NCI-H2081 treated with DMSO at 0.1 percent for 48 hours (cell line): ENCODE results near the gene LCE1B.

ENCODE experiments used
- DNase-seq: peaks from one replicate; lab custom pipeline; 2025; lab: John Stamatoyannopoulos, UW

LCE1B gene, protein sequence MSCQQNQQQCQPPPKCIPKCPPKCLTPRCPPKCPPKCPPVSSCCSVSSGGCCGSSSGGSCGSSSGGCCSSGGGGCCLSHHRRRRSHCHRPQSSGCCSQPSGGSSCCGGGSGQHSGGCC

DNA sequence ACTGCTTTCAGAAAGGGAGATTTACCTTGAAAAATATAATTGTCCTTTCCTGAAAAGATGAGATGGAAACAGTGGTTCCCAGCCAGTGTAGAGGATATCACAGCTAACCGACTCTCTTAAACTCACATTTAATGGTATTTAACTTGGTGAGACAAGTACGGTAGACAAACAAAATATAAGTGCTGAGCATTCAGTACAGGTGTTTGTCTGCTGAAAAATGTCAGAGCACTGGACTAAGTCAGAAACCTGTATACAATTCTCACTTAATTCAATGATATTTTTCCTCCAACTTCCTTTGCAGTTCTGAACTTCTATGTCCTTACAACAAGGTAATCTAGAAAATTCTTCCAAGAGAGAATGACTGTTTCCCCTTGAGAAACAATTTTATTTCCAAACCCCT, at the start of gene LCE1B:
Gene LCE1B (plus strand): TSS at position 301 of the 400 bp plus-strand sequence. CDS start 476 bp downstream, outside the sequence.
- no peak for DNase-seq

DNA sequence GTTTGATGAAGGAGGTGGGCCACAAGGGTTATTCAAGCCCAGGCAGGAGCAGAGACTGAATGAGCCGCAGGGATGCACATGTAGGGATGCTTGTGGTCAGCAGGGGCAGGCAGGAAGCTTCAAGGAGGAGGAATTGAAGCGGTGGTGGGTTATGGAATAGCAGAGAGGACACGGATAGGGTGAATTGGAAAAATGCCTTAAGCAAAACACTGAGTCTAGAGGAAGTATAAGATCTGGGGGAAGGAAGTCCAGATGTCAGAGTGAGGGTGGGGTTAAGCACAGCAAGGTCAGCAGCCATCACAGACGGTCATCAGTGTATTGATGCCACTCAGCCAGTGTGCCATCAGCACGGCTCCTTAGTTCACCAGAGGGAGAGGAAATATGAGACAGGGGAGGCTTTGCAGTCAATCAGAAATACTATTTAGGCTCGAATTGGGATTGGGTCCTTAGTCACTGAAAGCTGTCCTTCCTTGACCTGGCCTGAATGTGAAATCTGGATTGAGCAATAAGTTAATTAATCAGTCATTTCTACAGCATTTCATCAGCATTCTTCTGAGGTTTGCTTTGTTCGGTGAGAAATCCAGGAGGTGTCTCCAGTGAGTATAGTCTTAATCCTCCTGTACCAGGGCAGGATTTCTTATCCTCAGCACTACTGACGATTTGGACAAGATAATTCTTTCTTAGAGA, 42.8 kb upstream of the LCE1B start:
- DNase-seq, result no peak

DNA sequence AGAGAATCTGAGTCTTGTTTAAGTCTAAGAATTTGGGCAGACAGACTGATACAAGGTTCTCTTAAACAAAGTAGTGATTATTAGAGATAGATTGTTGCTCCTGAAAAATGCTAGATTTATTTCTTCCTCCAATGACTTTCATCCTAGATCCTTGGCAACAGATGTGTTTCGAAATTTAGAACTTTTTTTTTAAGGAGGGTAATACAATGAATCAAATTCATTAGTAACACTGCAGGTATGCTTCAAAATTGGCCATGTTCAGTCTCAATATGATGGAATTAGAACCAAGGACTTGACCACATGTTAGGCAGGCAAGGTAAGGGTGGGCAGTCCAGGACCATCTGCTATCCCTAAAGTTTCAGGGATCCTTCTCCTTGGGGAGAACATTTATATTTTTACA, 41.4 kb upstream of the LCE1B start:
- no peak for DNase-seq

DNA sequence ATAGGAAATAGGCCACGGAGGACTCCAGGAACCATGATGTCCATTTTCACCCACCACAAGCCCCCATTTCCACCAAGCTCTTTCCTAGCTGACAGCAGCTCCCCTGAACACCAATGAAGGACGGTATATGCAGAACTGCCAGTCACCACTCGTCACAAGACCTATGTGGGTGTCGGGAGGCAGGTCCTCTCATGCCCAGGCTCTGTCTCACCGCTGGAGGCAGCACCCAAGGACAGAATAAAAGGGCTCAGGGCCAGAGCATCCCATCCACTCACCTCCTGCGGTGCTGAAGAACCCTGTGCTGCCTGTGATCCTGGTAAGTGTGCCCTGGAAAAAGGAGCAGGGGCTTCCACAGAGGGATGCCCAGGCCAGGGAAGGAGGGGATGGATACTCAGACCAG, 36.9 kb upstream of the LCE1B start, which contains the start of gene LCE1F:
Gene LCE1F (plus strand): TSS at position 266 of the 400 bp plus-strand sequence. CDS start 1,232 bp downstream, outside the sequence.
- no peak for DNase-seq

DNA sequence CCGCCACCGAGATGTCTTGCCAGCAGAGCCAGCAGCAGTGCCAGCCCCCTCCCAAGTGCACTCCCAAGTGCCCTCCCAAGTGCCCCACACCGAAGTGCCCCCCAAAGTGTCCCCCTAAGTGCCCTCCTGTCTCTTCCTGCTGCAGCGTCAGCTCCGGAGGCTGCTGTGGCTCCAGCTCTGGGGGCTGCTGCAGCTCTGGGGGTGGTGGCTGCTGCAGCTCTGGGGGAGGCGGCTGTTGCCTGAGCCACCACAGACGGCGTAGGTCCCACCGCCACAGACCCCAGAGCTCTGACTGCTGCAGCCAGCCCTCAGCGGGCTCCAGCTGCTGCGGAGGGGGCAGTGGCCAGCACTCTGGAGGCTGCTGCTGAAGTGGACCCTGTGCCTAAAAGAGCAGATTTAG, 35.4 kb upstream of the LCE1B start:
- DNase-seq, result no peak

DNA sequence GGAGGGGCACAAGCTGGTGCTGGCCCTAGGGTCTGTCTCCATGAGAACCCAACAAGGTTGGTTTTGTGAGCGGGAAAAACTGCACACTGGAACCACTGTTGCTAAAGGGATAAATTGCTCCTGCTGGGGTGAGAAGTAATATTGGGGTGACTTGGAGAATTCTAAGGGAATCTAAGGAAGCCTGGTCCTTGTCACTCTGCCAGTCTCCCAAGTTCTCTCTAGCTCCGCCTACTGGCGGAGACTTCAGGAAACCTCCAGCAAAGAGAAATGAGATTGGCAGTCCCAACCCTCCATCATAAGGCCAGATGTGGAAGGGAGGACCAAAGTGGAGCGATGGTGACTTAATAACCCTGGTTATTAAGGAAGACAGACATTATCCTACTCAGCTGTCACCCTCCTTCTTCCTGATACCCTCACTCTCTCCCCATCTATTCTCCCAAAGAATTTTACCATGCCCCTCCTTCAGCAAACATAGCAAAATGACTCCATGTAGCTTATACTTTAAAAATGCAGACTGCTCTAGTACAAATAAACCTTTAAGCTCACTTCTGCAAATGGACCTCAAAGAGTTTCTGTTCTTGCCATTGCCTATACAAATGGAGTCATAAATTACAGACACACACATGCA, 34.1 kb upstream of the LCE1B start:
- DNase-seq, result no peak

DNA sequence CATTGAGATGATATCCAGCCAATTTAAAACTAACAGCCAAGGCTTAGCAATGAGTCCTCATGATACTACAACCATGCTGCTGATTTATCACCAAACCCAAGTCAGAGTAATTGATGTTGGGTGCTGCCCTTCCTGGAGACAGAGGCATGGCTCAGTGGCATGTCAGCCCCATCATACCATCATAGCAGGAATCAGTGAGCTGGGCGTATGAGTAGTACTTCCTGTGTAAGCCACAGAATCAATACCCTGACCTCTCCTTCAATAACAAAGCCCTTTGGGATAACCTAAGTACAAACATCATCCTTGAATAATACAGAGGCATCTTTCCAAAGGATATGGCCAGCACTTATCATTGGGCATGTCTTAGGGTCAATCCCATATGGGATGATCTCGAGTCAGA, 28.7 kb upstream of the LCE1B start:
- no peak for DNase-seq

DNA sequence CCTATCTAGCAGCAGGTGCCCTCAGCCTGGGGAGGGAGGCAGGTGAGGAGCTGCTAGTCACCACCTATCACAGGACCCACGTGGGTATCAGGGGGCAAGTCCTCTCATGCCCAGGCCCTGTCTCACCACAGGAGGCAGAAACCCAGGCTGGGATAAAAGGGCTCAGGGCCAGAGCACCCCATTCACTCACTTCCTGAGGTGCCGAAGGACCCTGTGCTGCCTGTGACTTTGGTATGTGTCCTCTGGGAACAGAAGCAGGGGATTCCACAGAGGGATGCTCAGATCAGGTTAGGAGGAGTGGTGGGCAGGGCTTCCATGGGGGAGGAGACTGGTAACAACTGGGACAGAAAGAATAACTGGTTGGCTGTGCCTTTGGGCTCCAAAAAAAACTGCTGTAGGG, 25.7 kb upstream of the LCE1B start, which contains the start of gene LCE1E:
Gene LCE1E (plus strand): TSS at position 181 of the 400 bp plus-strand sequence. CDS start 1,043 bp downstream, outside the sequence.
- DNase-seq, result no peak

DNA sequence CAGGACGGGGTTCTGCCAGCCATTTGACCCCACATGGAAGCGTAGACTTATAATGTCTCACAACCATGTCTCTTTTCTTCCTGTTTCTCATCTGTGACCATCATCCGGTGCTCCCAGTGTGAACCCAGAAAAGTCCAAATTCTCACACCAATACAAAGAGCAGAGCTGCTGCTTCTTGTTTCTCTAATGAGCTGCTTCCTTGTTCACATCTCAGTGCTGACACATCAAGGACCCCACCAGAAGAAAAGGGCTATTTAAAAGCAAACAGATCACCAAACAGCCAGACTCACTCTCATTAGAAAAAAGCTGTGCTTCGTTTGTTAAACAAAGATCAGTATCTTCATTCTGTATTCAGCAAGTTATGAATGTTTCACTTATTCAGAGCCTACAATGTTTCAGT, 16.1 kb upstream of the LCE1B start:
- no peak for DNase-seq

DNA sequence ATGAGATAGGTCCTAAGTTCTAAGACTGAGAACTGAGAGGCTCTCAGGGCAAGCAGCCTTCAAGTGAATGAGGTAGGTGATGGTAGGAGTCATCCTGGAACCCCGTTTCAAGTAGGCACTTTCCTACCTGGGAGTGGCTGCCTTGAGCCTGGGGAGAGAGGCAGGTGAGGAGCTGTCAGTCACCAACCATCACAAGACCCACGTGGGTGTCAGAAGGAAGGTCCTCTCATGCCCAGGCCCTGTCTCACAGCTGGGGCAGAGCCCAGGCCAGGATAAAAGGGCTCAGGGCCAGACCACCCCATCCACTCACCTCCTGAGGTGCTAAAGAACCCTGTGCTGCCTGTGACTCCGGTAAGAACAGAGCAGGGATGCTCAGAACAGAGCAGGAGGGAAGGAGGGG, 15.3 kb upstream of the LCE1B start, which contains the start of gene LCE1D:
Gene LCE1D (plus strand): TSS at position 301 of the 400 bp plus-strand sequence. CDS start 1,074 bp downstream, outside the sequence.
- no peak for DNase-seq

DNA sequence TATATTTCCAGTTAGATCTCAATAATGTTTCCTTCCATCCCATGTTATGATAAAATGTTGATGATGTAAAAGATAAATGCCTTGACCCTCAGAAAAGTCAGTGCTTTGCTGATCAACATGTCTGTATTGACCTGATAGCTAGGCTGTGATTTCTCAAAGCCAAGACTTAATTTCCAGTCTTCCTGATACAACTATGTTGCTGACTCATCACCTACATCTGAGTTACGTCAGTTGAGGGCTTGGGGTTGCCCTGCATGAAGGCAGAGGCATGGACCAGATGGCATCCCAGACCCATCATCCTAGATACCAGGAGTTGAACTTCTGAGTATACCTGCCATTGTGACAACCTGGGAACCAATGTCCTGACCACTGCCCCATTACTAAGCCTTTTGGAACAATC, 10.4 kb upstream of the LCE1B start:
- DNase-seq, result no peak

DNA sequence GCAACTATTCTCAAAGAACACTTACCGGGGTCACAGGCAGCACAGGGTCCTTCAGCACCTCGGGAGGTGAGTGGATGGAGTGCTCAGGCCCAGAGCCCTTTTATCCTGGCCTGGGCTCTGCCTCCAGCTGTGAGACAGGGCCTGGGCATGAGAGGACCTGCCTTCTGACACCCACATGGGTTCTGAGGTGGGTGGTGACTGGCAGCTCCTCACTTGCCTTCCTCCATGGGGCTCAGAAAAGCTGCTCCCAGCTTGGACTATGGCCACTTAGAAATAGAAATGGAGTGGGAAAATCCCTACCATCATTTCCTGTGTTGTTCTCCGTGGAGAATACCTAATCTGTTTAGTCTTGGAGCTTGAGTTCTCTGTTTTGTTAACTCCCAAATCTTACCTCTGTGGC, 5.2 kb upstream of the LCE1B start, which contains the start of gene LCE1C:
Gene LCE1C (minus strand): TSS at position 76 of the 400 bp plus-strand sequence. CDS start 1,173 bp downstream, outside the sequence.
- no peak for DNase-seq

DNA sequence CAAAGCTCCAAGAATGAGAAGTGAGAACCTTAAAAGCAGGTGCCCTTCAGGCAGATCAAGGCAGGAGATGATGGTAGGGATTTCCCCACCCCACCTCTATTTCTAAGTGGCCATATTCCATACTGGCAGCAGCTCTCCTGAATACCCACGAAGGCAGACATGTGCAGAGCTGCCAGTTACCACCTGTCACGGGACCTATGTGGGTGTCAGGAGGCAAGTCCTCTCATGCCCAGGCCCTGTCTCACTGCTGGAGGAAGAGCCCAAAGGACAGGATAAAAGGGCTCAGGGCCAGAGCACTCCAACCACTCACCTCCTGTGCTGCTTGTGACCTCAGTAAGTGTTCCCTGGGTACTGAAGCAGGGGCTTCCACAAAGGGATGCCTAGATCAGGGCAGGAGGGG, 721 bp upstream of the LCE1B start:
- DNase-seq, result no peak

DNA sequence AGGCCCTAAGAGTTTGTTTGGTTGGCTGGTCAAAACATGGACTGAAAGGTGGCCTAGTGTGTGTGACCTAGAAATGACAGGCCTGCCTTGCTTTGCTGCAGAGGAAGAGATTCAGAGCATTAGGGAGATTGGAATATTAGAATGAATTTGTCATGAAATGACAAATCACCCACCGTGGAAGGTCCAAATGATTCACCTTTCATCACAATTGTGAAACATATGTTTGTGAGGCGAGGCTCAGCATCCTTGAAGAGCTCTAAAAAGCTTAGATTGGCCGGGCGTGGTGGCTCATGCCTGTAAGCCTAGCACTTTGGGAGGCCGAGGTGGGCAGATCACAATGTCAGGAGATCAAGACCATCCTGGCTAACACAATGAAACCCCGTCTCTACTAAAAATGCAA, 5.5 kb downstream of the LCE1B start:
- no peak for DNase-seq

DNA sequence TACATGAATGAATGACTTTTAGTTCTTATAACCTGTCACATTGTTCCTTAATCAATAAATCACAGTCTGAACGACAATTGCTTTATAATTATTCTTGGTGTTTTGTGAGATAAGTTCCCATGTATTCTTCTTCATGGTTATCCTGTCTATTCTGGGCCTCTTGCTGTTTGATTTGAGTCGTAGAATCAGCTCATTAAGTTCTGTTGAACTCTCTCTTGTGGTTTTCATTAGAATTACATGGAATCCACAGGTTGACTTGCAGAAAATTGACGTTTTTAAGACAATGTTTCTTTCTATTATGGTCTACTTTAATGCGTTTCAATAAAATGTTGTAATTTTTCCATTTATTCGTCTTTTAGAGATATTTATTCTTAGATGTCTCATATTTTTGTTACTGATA, 11.5 kb downstream of the LCE1B start:
- no peak for DNase-seq

DNA sequence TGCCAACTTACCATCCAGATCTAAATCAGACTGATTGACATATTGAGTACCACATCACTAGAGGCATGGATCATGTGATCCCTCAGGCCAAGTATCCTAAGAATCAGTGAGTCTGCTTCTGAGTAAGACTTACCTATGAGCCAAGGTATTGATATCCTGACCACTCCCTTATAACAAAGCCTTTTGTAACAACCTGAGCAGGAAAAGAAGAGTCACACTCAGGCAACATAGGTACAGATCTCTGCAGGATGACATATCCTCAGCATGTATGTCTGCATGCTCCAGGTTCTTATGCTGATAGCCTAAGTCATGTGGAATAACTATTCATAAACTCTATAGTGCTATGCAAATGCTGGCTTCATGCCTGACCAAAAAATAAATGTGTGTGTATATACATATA, 13.2 kb downstream of the LCE1B start:
- no peak for DNase-seq

DNA sequence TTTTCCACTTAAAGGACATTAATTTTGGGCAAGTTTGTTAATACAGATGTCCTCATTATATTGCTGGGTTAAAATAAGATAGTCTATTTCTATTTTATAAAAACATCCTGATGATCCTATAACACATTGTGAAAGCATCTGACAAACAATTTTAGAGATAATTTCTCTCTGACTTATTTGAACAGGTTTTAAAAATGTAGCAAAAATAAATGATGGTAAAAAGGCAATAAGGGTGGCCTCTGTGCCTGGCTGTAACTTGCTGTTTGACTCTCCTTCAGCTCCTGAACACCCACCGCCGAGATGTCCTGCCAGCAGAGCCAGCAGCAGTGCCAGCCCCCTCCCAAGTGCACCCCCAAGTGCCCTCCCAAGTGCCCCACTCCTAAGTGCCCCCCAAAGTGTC, 15.4 kb downstream of the LCE1B start, which contains the start of gene LCE1A:
Gene LCE1A (plus strand): TSS at position 301 of the 400 bp plus-strand sequence. CDS start 0 bp downstream, at position 301.
- DNase-seq, result no peak

DNA sequence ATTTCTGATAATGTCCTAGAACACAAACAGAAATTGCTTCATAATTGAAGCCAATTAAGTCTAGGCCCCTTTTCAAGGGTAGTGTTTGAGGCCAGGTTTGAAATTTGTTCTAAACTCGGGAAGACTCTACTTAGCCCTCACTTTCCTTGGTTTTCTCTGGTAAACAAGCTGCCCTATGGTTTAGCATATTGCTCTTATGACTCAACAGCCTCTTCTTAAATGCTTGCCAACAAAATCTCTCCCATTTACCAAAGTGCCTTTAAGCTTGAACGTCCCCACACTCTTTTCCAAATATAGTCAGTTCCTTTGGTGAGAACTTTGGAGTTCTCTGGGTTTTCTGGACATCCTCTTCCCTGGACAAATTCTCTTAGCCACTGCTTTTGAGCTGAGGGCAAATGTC, 25.1 kb downstream of the LCE1B start:
- DNase-seq, result no peak

DNA sequence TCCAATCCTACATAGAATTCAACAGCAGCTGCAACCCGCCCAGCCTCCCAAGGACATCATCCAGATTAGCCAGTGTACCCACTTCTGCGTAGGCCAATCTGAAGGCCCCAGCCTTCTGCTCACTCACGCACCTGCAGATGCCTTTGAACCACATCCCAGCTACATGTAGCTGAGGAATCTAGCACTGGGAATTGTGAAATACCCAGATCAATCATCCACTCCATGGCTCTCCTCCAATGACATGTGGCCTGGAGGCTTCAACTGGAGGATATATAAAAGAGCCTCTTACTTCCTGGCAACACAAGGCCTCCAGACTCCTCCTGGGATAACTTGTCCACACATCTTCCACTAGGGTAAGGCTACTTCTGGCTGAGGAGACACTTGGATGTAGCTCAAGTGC, 30.8 kb downstream of the LCE1B start, which contains the start of gene LCE6A:
Gene LCE6A (plus strand): TSS at position 301 of the 400 bp plus-strand sequence. CDS start 665 bp downstream, outside the sequence.
- DNase-seq, result no peak

DNA sequence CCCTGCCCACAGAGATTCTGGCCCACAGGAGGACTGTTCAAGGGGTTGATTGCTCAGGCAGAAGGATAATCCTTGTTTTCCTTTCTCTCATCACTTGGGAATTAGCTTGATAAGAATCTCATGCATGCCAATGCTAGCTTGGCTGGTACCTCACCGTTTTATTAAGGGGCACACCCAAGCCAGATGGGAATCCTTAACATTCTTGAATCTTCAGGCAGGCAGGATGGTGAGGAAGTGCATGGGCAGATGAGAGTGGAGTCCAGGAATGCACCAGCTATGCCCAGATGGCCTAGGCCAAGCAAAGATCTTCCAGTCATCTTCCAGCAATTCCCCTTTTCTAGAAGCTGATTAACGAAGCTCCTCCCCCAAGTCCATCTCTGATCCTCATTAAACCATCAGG, 43.9 kb downstream of the LCE1B start:
- no peak for DNase-seq

DNA sequence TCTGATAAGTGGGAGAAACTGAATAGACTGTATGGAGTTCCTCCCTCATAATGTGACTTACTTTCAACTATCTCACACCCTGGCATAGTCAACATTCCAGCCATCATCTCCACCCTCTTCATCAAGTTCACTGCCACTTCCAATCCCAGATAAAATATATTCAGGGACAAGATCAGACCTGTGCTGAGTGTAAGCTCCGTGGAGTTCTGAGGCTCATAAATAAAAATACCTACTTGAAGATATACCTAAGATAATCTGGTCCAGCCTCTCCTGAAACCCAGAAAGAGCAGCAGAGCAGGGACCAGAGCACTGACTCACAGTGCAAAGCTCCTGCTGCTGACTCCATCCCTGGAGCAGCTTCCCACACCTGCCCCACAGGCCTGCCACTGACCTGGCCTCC, 46.3 kb downstream of the LCE1B start:
- DNase-seq, result no peak

DNA sequence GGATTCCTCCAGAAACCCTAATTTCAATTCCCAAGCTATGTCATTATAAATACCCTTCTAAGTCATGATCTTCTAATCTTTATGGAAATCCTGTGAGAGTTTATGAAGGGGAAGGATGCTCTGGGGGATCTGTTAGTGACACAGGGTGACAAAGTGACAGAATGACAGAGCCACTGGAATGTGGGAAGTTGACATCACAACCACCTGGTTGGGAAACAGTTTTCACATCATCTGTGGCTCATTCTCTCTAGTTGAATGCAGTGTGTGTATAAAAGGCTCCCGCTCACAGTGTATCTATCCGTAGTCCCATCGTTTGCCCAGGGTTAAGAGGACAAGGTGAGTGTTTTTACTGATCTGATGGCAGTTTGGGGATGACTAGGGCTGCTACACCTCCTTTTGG, 47.9 kb downstream of the LCE1B start, which contains the start of gene LCE7A:
Gene LCE7A (plus strand): TSS at position 301 of the 400 bp plus-strand sequence. CDS start 702 bp downstream, outside the sequence.
- no peak for DNase-seq

DNA sequence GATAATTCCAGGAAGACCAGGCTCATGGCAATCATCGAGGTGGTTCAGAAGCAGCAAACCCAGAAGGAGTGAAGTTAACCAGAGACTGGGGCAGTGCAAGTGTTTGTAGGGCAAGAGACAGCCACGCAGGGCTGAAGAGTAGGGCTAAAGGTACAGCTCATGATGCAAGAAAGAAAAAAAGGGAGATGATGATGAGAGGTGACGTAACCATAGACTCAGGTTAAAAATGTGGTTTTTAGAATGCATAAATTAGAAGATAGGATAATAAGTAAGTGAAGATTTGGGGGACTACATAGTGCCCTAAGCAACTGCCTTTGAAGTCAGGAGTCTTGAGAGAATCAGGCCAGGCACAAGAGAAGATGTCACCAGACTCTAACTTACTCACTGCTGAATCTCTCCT, 48.4 kb downstream of the LCE1B start:
- DNase-seq, result no peak
